GM12878 (cell line): ENCODE results near the gene TEKT1. TPM values are rescaled to one million over a fixed set of nuclear protein-coding genes. Genes with fewer than 3 reads are reported as not detected.

Experiments used
- ATAC-seq: fragments of 200-7000 bp; cut with Tn5 transposase; 3 replicates; pipeline ENCODE4 v1.9.1; 2020; ENCODE audit warnings: mild to moderate bottlenecking, moderate library complexity
- BruUV-seq: library from RNA; stranded (reverse); fragments of 400-500 nt; replicated peaks from 2 replicates; lab custom pipeline; 2021; lab: Mats Ljungman, UMichigan
- CTCF ChIA-PET: fragments of 300-600 bp; sonication (Branson Sonifier 250); formaldehyde crosslinking; extraction: SDS; loops from one replicate; lab custom pipeline; 2021; ENCODE audit warnings: inconsistent platforms; lab: Yijun Ruan, JAX
- POLR2A ChIA-PET: fragments of 350-600 bp; formaldehyde crosslinking; extraction: SDS; loops from one replicate; lab custom pipeline; 2021; ENCODE audit warnings: inconsistent platforms; lab: Charles Lee
- RAD21 ChIA-PET: fragments of 300-600 bp; sonication (Branson Sonifier 250); formaldehyde crosslinking; loops from one replicate; lab custom pipeline; 2023; ENCODE audit warnings: antibody characterized with exemption; ENCODE audit not compliant: unreplicated experiment; lab: Charles Lee
- SMC1A ChIA-PET: fragments of 300-600 bp; sonication (Branson Sonifier 250); formaldehyde crosslinking; loops from one replicate; lab custom pipeline; 2023; ENCODE audit not compliant: unreplicated experiment, uncharacterized antibody; lab: Charles Lee
- DNase-seq: peaks from one replicate; pipeline ENCODE4 v3.0.0-alpha.2; 2011; ENCODE audit warnings: low read depth, low spot score
- FAIRE-seq: peaks from 3 replicates; lab custom pipeline; 2011; peaks lifted over from hg19 to GRCh38; lab: Jason Lieb, UNC
- H2AFZ ChIP-seq: 2 replicates; pipeline ENCODE4 v1.6.0; 2011; ENCODE audit warnings: low read depth, low read length, control low read depth; ENCODE audit not compliant: control insufficient read depth
- H3K27ac ChIP-seq: 2 replicates; pipeline ENCODE4 v1.5.1; 2011; ENCODE audit warnings: control low read depth; ENCODE audit not compliant: control insufficient read depth, insufficient read depth
- H3K27me3 ChIP-seq, 2 experiments: replicated peaks in 1 of 2; 2 replicates each; pipeline versions ENCODE4 v1.6.0 to v1.6.1; 2011; ENCODE audit warnings: low read length in 1 of 2; ENCODE audit not compliant: control insufficient read depth in 2 of 2, insufficient read depth in 2 of 2
- H3K36me3 ChIP-seq, 2 experiments: 2 replicates each; pipeline ENCODE4 v1.5.1; 2011; ENCODE audit warnings: low read length in 1 of 2; ENCODE audit not compliant: control insufficient read depth in 2 of 2, insufficient read depth in 2 of 2
- H3K4me1 ChIP-seq: 2 replicates; pipeline ENCODE4 v1.6.1; 2011; ENCODE audit warnings: mild to moderate bottlenecking, low read length, moderate library complexity, mixed read lengths; ENCODE audit not compliant: control insufficient read depth, insufficient read depth
- H3K4me2 ChIP-seq: 2 replicates; pipeline ENCODE4 v1.6.0; 2011; ENCODE audit warnings: control low read depth; ENCODE audit not compliant: control insufficient read depth, insufficient read depth
- H3K4me3 ChIP-seq: fragments of 200-600 bp; sonication (generic); 2 replicates; pipeline ENCODE4 v1.5.1; 2016
- H3K79me2 ChIP-seq: 2 replicates; pipeline ENCODE4 v1.6.0; 2011; ENCODE audit warnings: low read length; ENCODE audit not compliant: control insufficient read depth, insufficient read depth
- H3K9ac ChIP-seq: 2 replicates; pipeline ENCODE4 v1.8.0; 2011; ENCODE audit warnings: low read length, control low read depth, mixed read lengths; ENCODE audit not compliant: control insufficient read depth, insufficient read depth
- H3K9me3 ChIP-seq: replicated peaks from 3 replicates; pipeline ENCODE4 v1.5.1; 2011; ENCODE audit warnings: mild to moderate bottlenecking, low read length; ENCODE audit not compliant: control insufficient read depth, insufficient read depth
- H4K20me1 ChIP-seq: 2 replicates; pipeline ENCODE4 v1.6.0; 2011; ENCODE audit not compliant: control insufficient read depth, insufficient read depth
- EP300 ChIP-seq, 2 experiments: fragments of 150-350 bp in 1 of 2; IDR thresholded peaks; 2 replicates each; pipeline ENCODE4 v1.6.1; 2011 to 2012; ENCODE audit warnings: low read depth in 2 of 2, low read length in 2 of 2, borderline replicate concordance in 1 of 2, improper control_type of control experiment in 1 of 2, inconsistent platforms in 1 of 2; ENCODE audit not compliant: control insufficient read depth in 1 of 2
- HCFC1 ChIP-seq: fragments of 150-350 bp; IDR thresholded peaks from 2 replicates; pipeline ENCODE4 v1.6.1; 2014; ENCODE audit warnings: low read length
- JUNB ChIP-seq: IDR thresholded peaks from 2 replicates; pipeline ENCODE4 v1.6.1; 2016; ENCODE audit warnings: antibody characterized with exemption, mild to moderate bottlenecking
- NR2C2 ChIP-seq: IDR thresholded peaks from 2 replicates; pipeline ENCODE4 v1.6.1; 2011; ENCODE audit warnings: borderline replicate concordance, low read depth; ENCODE audit not compliant: control insufficient read depth, insufficient read length
- NRF1 ChIP-seq: conservative IDR thresholded peaks from 2 replicates; pipeline ENCODE4 v1.6.1; 2011; ENCODE audit warnings: mild to moderate bottlenecking, low read depth, low read length, improper control_type of control experiment
- PAX8 ChIP-seq: fragments of 450-650 bp; IDR thresholded peaks from 2 replicates; pipeline ENCODE4 v1.6.1; 2017; ENCODE audit warnings: mild to moderate bottlenecking, moderate library complexity
- STAT3 ChIP-seq: IDR thresholded peaks from 2 replicates; pipeline ENCODE4 v1.6.1; 2011; ENCODE audit warnings: low read depth, low read length, improper control_type of control experiment
- SUPT20H ChIP-seq: IDR thresholded peaks from 2 replicates; pipeline ENCODE4 v1.6.1; 2011; ENCODE audit warnings: low read depth, mild to moderate bottlenecking, low read length, moderate library complexity, borderline replicate concordance; ENCODE audit not compliant: control insufficient read depth
- ZNF384 ChIP-seq: IDR thresholded peaks from 2 replicates; pipeline ENCODE4 v1.6.1; 2012; ENCODE audit warnings: low read depth, mild to moderate bottlenecking, low read length, improper control_type of control experiment, borderline replicate concordance
- WGBS: methylation state at CpG from one replicate; pipeline ENCODE4 v1.1.6; 2016; ENCODE audit warnings: low lambda C conversion rate; ENCODE audit not compliant: insufficient replicate concordance, insufficient coverage; ENCODE audit errors: missing lambda C conversion rate; 5-methylcytosine and 5-hydroxymethylcytosine counted together
- in situ Hi-C: fragments of 300-500 bp; cut with MboI; formaldehyde crosslinking; loops from 9 replicates; pipeline ENCODE4 v1.14.3; 2018; ENCODE audit warnings: mixed read lengths
- intact Hi-C: fragments of 100-400 bp; cut with micrococcal nuclease; formaldehyde crosslinking; loops from one replicate; pipeline ENCODE4 v1.14.2; 2022; ENCODE audit not compliant: unreplicated experiment
- polyA plus RNA-seq, 11 experiments: library from polyadenylated mRNA; depleted of rRNA in 4 of 11; unstranded in 6 of 11; stranded (reverse) in 5 of 11; fragments of >200 nt; fragmentation: Nextera tagmentation in 4 of 11; fragmentation: Illumina TruSeq in 1 of 11; extraction: Ambion mirVana in 4 of 11; extraction: Trizol in 1 of 11; gene quantifications; 1 replicate in 1 of 11; 2 replicates in 10 of 11; pipeline versions ENCODE4 v1.2.1 to v1.2.3, GENCODE V29; 2011 to 2016; ENCODE audit warnings: inconsistent platforms in 2 of 11, missing spikeins in 2 of 11, low read depth in 1 of 11
- total RNA-seq, 4 experiments: library from RNA; depleted of rRNA in 3 of 4; stranded (reverse); fragments of >200 nt in 3 of 4; fragmentation: Illumina TruSeq in 1 of 4; extraction: Trizol in 1 of 4; gene quantifications; 2 replicates each; pipeline versions ENCODE4 v1.2.1 to v1.2.3, GENCODE V29; 2013 to 2021
- TF ChIP-seq, protein P1 (sequence below): fragments of 450-650 bp; IDR thresholded peaks from 2 replicates; pipeline ENCODE4 v1.6.1; 2016; ENCODE audit warnings: mild to moderate bottlenecking
- TF ChIP-seq, protein P2 (sequence below): fragments of 450-650 bp; IDR thresholded peaks from 2 replicates; pipeline ENCODE4 v1.6.1; 2016; ENCODE audit warnings: mild to moderate bottlenecking, moderate library complexity, borderline replicate concordance

The TEKT1 gene
- total and polyA plus RNA-seq, 10 of the 15 experiments (the other 5 are each of a cell fraction or from before 2014, with no cell fraction given): not detected

DNA sequence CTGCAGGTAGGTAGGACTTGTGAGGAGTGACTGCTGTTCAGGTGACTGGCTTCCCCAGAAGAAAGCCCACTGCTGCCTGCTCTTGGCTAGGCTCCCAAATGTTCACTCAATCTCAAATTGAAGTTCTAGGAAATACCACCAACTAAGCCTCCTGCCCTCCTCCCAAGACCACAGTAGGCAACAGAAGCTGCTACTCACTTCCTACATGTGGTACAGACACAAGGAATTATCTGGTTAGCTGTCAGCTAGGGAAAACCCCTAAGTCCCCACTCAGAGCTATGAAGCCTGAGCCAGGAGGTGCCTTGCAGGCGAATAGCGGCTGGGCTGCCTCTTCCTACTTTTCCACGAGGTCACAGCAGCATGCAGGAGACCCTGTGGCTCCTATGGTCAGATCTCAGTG is 50.6 kb downstream of the TEKT1 start:
- BruUV-seq: no TSS peak
- H3K79me2 ChIP-seq: no peaks in the 10 kb centered on the region
- no peak overlapping the region for H3K4me3 ChIP-seq
- no peaks in the 10 kb centered on the region for H3K27me3 ChIP-seq
- no peak for FAIRE-seq
- H3K4me1 ChIP-seq: no peaks in the 10 kb centered on the region
- no peak overlapping the region for H3K27ac ChIP-seq
- ATAC-seq: no peak
- no peaks in the 10 kb centered on the region for H4K20me1 ChIP-seq
- SMC1A ChIA-PET: interaction anchor here (0.7 kb wide), 1 partner anchor 64 kb away, joined by 3 read pairs; no protein-coding TSS in a partner anchor
- intact Hi-C loops: no loop called here
- no peaks in the 10 kb centered on the region; the same call in 1 of the 3 replicates for H3K9me3 ChIP-seq
- no peak for DNase-seq
- H2AFZ ChIP-seq: no peak overlapping the region
- CTCF ChIA-PET: no interaction called here
- RAD21 ChIA-PET: no interaction called here
- no peaks in the 10 kb centered on the region for H3K36me3 ChIP-seq
- TF ChIP-seq EP300 (IDR thresholded peaks at IDR 0.05; ENCODE audit: borderline replicate concordance in 1 of 2, control insufficient read depth in 1 of 2, low read depth in 2 of 2, low read length in 2 of 2): no peak
- TF ChIP-seq NRF1: no peak
- TF ChIP-seq PAX8: no peak
- TF ChIP-seq, protein P1, sequence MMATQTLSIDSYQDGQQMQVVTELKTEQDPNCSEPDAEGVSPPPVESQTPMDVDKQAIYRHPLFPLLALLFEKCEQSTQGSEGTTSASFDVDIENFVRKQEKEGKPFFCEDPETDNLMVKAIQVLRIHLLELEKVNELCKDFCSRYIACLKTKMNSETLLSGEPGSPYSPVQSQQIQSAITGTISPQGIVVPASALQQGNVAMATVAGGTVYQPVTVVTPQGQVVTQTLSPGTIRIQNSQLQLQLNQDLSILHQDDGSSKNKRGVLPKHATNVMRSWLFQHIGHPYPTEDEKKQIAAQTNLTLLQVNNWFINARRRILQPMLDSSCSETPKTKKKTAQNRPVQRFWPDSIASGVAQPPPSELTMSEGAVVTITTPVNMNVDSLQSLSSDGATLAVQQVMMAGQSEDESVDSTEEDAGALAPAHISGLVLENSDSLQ: no peak
- TF ChIP-seq ZNF384: no peak
- TF ChIP-seq HCFC1: no peak
- no peak for TF ChIP-seq JUNB
- no peak for TF ChIP-seq SUPT20H
- TF ChIP-seq STAT3: no peak
- TF ChIP-seq NR2C2: no peak
- TF ChIP-seq, protein P2, sequence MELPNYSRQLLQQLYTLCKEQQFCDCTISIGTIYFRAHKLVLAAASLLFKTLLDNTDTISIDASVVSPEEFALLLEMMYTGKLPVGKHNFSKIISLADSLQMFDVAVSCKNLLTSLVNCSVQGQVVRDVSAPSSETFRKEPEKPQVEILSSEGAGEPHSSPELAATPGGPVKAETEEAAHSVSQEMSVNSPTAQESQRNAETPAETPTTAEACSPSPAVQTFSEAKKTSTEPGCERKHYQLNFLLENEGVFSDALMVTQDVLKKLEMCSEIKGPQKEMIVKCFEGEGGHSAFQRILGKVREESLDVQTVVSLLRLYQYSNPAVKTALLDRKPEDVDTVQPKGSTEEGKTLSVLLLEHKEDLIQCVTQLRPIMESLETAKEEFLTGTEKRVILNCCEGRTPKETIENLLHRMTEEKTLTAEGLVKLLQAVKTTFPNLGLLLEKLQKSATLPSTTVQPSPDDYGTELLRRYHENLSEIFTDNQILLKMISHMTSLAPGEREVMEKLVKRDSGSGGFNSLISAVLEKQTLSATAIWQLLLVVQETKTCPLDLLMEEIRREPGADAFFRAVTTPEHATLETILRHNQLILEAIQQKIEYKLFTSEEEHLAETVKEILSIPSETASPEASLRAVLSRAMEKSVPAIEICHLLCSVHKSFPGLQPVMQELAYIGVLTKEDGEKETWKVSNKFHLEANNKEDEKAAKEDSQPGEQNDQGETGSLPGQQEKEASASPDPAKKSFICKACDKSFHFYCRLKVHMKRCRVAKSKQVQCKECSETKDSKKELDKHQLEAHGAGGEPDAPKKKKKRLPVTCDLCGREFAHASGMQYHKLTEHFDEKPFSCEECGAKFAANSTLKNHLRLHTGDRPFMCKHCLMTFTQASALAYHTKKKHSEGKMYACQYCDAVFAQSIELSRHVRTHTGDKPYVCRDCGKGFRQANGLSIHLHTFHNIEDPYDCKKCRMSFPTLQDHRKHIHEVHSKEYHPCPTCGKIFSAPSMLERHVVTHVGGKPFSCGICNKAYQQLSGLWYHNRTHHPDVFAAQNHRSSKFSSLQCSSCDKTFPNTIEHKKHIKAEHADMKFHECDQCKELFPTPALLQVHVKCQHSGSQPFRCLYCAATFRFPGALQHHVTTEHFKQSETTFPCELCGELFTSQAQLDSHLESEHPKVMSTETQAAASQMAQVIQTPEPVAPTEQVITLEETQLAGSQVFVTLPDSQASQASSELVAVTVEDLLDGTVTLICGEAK: no peak
- H3K9ac ChIP-seq: no peak overlapping the region
- in situ Hi-C loops: no loop called here
- WGBS: 5% methylated on average over 3 of the region's 3 CpGs
- no peak overlapping the region for H3K4me2 ChIP-seq
- POLR2A ChIA-PET: no interaction called here
